Gastrocnemius medialis (tissue), 4 donors: ENCODE measurements around the gene ERI3. TPM values are rescaled to one million over a fixed set of nuclear protein-coding genes. Genes with fewer than 3 reads are reported as not detected.

Source experiments
- ATAC-seq, 2 donors: fragments of 150-250 bp; one replicate each; pipeline ENCODE4 v1.9.1; 2016
- DNase-seq, 2 donors: peaks; one replicate each; pipeline ENCODE4 v3.0.0-alpha.2; 2019
- H3K27ac ChIP-seq, 4 donors: fragments of 200-600 bp; sonication (generic); 1 replicate in 1 of 4; 2 replicates in 3 of 4; pipeline ENCODE4 v1.5.1; 2016 to 2018; ENCODE audit warnings: mild to moderate bottlenecking in 2 of 4, moderate library complexity in 1 of 4
- H3K27me3 ChIP-seq, 3 donors: fragments of 200-600 bp; sonication (generic) in 2 of 3; 1 replicate in 1 of 3; 2 replicates in 2 of 3; pipeline versions ENCODE4 v1.5.1 to v1.6.0; 2016 to 2019; ENCODE audit warnings: mild to moderate bottlenecking in 1 of 3, moderate library complexity in 1 of 3
- H3K36me3 ChIP-seq, 2 donors: fragments of 200-600 bp; sonication (generic) in 1 of 2; one replicate each; pipeline ENCODE4 v1.5.1; 2017 to 2018
- H3K4me1 ChIP-seq, 2 donors: fragments of 200-600 bp; sonication (generic) in 1 of 2; one replicate each; pipeline ENCODE4 v1.5.1; 2016 to 2017; ENCODE audit warnings: mild to moderate bottlenecking in 2 of 2
- H3K4me3 ChIP-seq, 4 donors: fragments of 200-600 bp; sonication (generic) in 3 of 4; 1 replicate in 1 of 4; 2 replicates in 3 of 4; pipeline ENCODE4 v1.5.1; 2016 to 2019; ENCODE audit warnings: mild to moderate bottlenecking in 2 of 4
- H3K9me3 ChIP-seq, 3 donors: fragments of 200-600 bp; sonication (generic) in 2 of 3; 1 replicate in 1 of 3; 2 replicates in 2 of 3; pipeline ENCODE4 v1.5.1; 2016 to 2019
- CTCF ChIP-seq, 5 experiments: fragments of 450-650 bp in 3 of 5; fragments of 200-600 bp in 2 of 5; sonication (generic) in 2 of 5; IDR thresholded peaks in 4 of 5; conservative IDR thresholded peaks in 1 of 5; 1 replicate in 4 of 5; 2 replicates in 1 of 5; pipeline ENCODE4 v1.5.1; 2016 to 2019; ENCODE audit warnings: antibody characterized with exemption in 5 of 5, mild to moderate bottlenecking in 3 of 5, moderate library complexity in 3 of 5
- POLR2A ChIP-seq, 2 donors: fragments of 450-650 bp; IDR thresholded peaks; one replicate each; pipeline ENCODE4 v1.6.1; 2017; ENCODE audit warnings: antibody characterized with exemption in 2 of 2, mild to moderate bottlenecking in 2 of 2, moderate library complexity in 2 of 2
- in situ Hi-C, 4 donors: fragments of 200-750 bp; cut with MboI; loops; one replicate each; pipeline versions ENCODE4 v1.15.0 to v1.8.0; 2017; ENCODE audit warnings: low sequenced_read_pairs in 4 of 4
- intact Hi-C: fragments of 100-400 bp; cut with DNase I; formaldehyde crosslinking; loops from one replicate; pipeline ENCODE4 v1.15.1; 2023; ENCODE audit warnings: low total_unique reads
- total RNA-seq, 4 donors: library from RNA; depleted of rRNA; stranded (reverse); fragments of >200 nt; gene quantifications; one replicate each; pipeline versions ENCODE4 v1.1.0 to v1.2.3, GENCODE V29; 2016

The ERI3 gene
- total RNA-seq, 4 donors from 2014 or later: 53.8 to 101 (median 79.8) TPM

- H3K36me3 ChIP-seq: peaks cover 0 to 18% of the 10 kb centered on the region in 2 donors
- no peak for TF ChIP-seq POLR2A (IDR thresholded peaks at IDR 0.05)
- no peak for TF ChIP-seq CTCF (IDR thresholded peaks at IDR 0.05 in 4 of 5, conservative IDR thresholded peaks at IDR 0.05 in 1 of 5)
- ATAC-seq: no peak
- H3K27ac ChIP-seq: no peak overlapping the region
- no peak for DNase-seq
- H3K9me3 ChIP-seq: no peaks in the 10 kb centered on the region
- intact Hi-C loops (no loop called here), in situ Hi-C loops (no loop called here)
- no peak overlapping the region for H3K4me3 ChIP-seq
- no peaks in the 10 kb centered on the region for H3K27me3 ChIP-seq
- H3K4me1 ChIP-seq: peaks cover 16 to 17% of the 10 kb centered on the region in 2 donors
Observed at GRCh38 chr1:44290250-44291094, 64.6 kb downstream of the ERI3 start.

- H3K36me3 ChIP-seq: peaks cover 0 to 19% of the 10 kb centered on the region in 2 donors
- in situ Hi-C loops: no loop called here
- TF ChIP-seq CTCF (IDR thresholded peaks at IDR 0.05 in 4 of 5, conservative IDR thresholded peaks at IDR 0.05 in 1 of 5) (no peak), POLR2A (IDR thresholded peaks at IDR 0.05) (no peak)
Observed at GRCh38 chr1:44289530-44289929, 65.5 kb downstream of the ERI3 start.

DNA sequence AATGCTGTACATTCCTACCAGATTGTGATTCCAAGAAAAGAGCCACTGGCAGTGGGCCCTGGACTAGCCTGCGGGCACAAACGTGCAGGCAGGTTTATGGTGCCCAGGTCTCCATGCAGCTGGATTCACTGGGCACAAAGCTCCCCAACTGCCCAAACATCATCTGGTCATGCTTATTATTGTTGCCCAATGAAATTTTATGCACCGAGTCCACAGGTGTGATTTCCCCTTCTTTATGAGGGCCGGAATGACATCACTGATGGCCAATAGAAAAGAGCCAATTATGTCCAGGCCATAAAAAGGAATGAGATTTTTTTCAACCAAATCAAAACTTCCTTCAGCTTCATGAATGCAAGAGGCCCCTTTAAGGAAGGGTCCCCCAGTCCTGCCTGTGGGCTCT lies 66.2 kb downstream of the ERI3 start:
- no peak for ATAC-seq
- Histone ChIP-seq H3K4me1 (peaks cover 15 to 16% of the 10 kb centered on the region in 2 donors), H3K4me3 (no peak overlapping the region), H3K9me3 (no peaks in the 10 kb centered on the region), H3K27me3 (no peaks in the 10 kb centered on the region), H3K36me3 (peaks cover 0 to 25% of the 10 kb centered on the region in 2 donors), H3K27ac (no peak overlapping the region)
- DNase-seq: no peak
- TF ChIP-seq CTCF (IDR thresholded peaks at IDR 0.05 in 4 of 5, conservative IDR thresholded peaks at IDR 0.05 in 1 of 5): no peak
- TF ChIP-seq POLR2A (IDR thresholded peaks at IDR 0.05): no peak
- in situ Hi-C loops (no loop called here), intact Hi-C loops (no loop called here)

More at GRCh38 chr1:44289530-44289929, 65.5 kb downstream of the ERI3 start:
- ATAC-seq (no peak), DNase-seq (no peak)
- H3K9me3 ChIP-seq: no peaks in the 10 kb centered on the region
- H3K4me3 ChIP-seq: no peak overlapping the region
- no peaks in the 10 kb centered on the region for H3K27me3 ChIP-seq
- no peak overlapping the region for H3K27ac ChIP-seq
- intact Hi-C loops: no loop called here
- H3K4me1 ChIP-seq: peaks cover 16 to 17% of the 10 kb centered on the region in 2 donors

GRCh38 chr1:44284184-44284583 lies 70.9 kb downstream of the ERI3 start:
- ATAC-seq (no peak), DNase-seq (no peak)
- no peak for TF ChIP-seq CTCF (IDR thresholded peaks at IDR 0.05 in 4 of 5, conservative IDR thresholded peaks at IDR 0.05 in 1 of 5)
- H3K36me3 ChIP-seq: peaks cover 0 to 32% of the 10 kb centered on the region in 2 donors
- H3K9me3 ChIP-seq: no peaks in the 10 kb centered on the region
- H3K27me3 ChIP-seq: no peaks in the 10 kb centered on the region
- H3K27ac ChIP-seq: no peak overlapping the region
- in situ Hi-C loops (no loop called here), intact Hi-C loops (no loop called here)
- H3K4me1 ChIP-seq: no peaks in the 10 kb centered on the region
- no peak overlapping the region for H3K4me3 ChIP-seq
